Coronary artery (tissue), 2 donors: ENCODE data around the gene PAN2.
"Not testable (repeated sequence)": the region's sequence is repeated elsewhere in the genome, so short reads cannot be mapped to it uniquely, and the experiment has no call there.

ENCODE experiments used
- DNase-seq: peaks from one replicate; pipeline ENCODE4 v3.0.0-alpha.2; 2017; ENCODE audit warnings: low spot score
- H3K27ac ChIP-seq, 2 donors: fragments of 200-600 bp; sonication (generic); one replicate each; pipeline ENCODE4 v1.5.1; 2016 to 2019
- H3K4me3 ChIP-seq: fragments of 200-600 bp; sonication (generic); 2 replicates; pipeline ENCODE4 v1.5.1; 2016; ENCODE audit warnings: mild to moderate bottlenecking, moderate library complexity
- CTCF ChIP-seq: fragments of 200-600 bp; sonication (generic); IDR thresholded peaks from one replicate; pipeline ENCODE4 v1.5.1; 2019; ENCODE audit warnings: antibody characterized with exemption

PAN2 gene

GRCh38 chr12:56280849-56281248, 53.0 kb downstream of the PAN2 start:
- Histone ChIP-seq H3K27ac (no peak overlapping the region), H3K4me3 (no peak overlapping the region)
- TF ChIP-seq CTCF: no peak
- DNase-seq: no peak

- no peak for TF ChIP-seq CTCF
- no peak overlapping the region for H3K4me3 ChIP-seq
- no peak overlapping the region for H3K27ac ChIP-seq
- no peak for DNase-seq
These were observed 54.9 kb downstream of the PAN2 start for GRCh38 chr12:56278905-56279304.

GRCh38 chr12:56274299-56274698, 59.5 kb downstream of the PAN2 start:
- no peak overlapping the region for H3K4me3 ChIP-seq
- DNase-seq: no peak
- H3K27ac ChIP-seq: no peak overlapping the region
- no peak for TF ChIP-seq CTCF

GRCh38 chr12:56272468-56272867, 61.3 kb downstream of the PAN2 start:
- DNase-seq, H3K4me3 ChIP-seq, H3K27ac ChIP-seq: not testable (repeated sequence)

- Histone ChIP-seq H3K27ac (peak overlapping the region; percentile 33 to 49), H3K4me3 (no peak overlapping the region)
- no peak for DNase-seq
- TF ChIP-seq CTCF: no peak
These were observed 62.8 kb downstream of the PAN2 start for GRCh38 chr12:56271031-56271430.

- Histone ChIP-seq H3K4me3 (peak overlapping the region; percentile 75), H3K27ac (peak overlapping the region; percentile 85 to 93)
- DNase-seq: no peak
- no peak for TF ChIP-seq CTCF
These were observed 66.2 kb downstream of the PAN2 start for GRCh38 chr12:56267443-56268071.

GRCh38 chr12:56266693-56267442, 66.9 kb downstream of the PAN2 start, which contains the start of gene COQ10A:
Gene COQ10A (plus strand): TSS chr12:56266942. CDS start chr12:56267119, 177 bp downstream.
- Histone ChIP-seq H3K4me3 (peak within 1 kb of the TSS; percentile 75), H3K27ac (peak within 1 kb of the TSS; percentile 85 to 93)
- DNase-seq: peak; percentile 94
- peak; percentile 68 for TF ChIP-seq CTCF
